Hematopoietic multipotent progenitor cell treated with erythropoietin and hydrocortisone succinate and interleukin-3 and kit ligand, for 15 days (in vitro differentiated cells): Measurements from ENCODE around the gene OSBPL7.

Experiments
- DNase-seq: peaks from one replicate; pipeline ENCODE4 v3.0.0-alpha.2; 2015; ENCODE audit warnings: low spot score

OSBPL7 gene

GRCh38 chr17:47847341-47848197, 26.0 kb upstream of the OSBPL7 start:
- DNase-seq = no peak

- no peak for DNase-seq
Measured at GRCh38 chr17:47846716-47847340, 25.2 kb upstream of the OSBPL7 start.

- DNase-seq = no peak
Measured at GRCh38 chr17:47845716-47846075, 24.1 kb upstream of the OSBPL7 start.

GRCh38 chr17:47844814-47845715, 23.5 kb upstream of the OSBPL7 start:
- no peak for DNase-seq

GRCh38 chr17:47844227-47844626, 22.6 kb upstream of the OSBPL7 start:
- DNase-seq = no peak

- no peak for DNase-seq
Measured at GRCh38 chr17:47843391-47843730, 21.8 kb upstream of the OSBPL7 start.

- no peak for DNase-seq
Measured at GRCh38 chr17:47841488-47842291, 20.1 kb upstream of the OSBPL7 start.

GRCh38 chr17:47840742-47841487, 19.3 kb upstream of the OSBPL7 start, which contains the start of gene SCRN2:
TSS of gene SCRN2 (minus strand) at chr17:47841273. CDS start at chr17:47840843, 430 bp downstream.
- peak; percentile 80 for DNase-seq

- no peak for DNase-seq
Measured at GRCh38 chr17:47840001-47840741, 18.6 kb upstream of the OSBPL7 start.

GRCh38 chr17:47839071-47839470, 17.5 kb upstream of the OSBPL7 start:
- no peak for DNase-seq

GRCh38 chr17:47838636-47839035, 17.0 kb upstream of the OSBPL7 start:
- DNase-seq = no peak

- no peak for DNase-seq
Measured at GRCh38 chr17:47837401-47838039, 15.9 kb upstream of the OSBPL7 start.

- no peak for DNase-seq
Measured at GRCh38 chr17:47836601-47837000, 15.0 kb upstream of the OSBPL7 start.

GRCh38 chr17:47834756-47835155, 13.2 kb upstream of the OSBPL7 start:
- no peak for DNase-seq

GRCh38 chr17:47831934-47832327, 10.3 kb upstream of the OSBPL7 start:
- no peak for DNase-seq

GRCh38 chr17:47831003-47831933, 9.7 kb upstream of the OSBPL7 start, which contains the start of the genes LRRC46 and MRPL10:
TSS of gene LRRC46 (plus strand) at chr17:47831670. CDS start at chr17:47831990, 320 bp downstream.
TSS of gene MRPL10 (minus strand) at chr17:47831541. CDS start at chr17:47831511, 30 bp downstream.
- peak; percentile 92 for DNase-seq

- DNase-seq = no peak
Measured at GRCh38 chr17:47830396-47831002, 8.9 kb upstream of the OSBPL7 start.

- DNase-seq = no peak
Measured at GRCh38 chr17:47829870-47830269, 8.3 kb upstream of the OSBPL7 start.
